Measurements from ENCODE around the gene RNF41. TPM values are rescaled to one million over a fixed set of nuclear protein-coding genes. Genes with fewer than 3 reads are reported as not detected.
"Not testable (repeated sequence)": the region's sequence is repeated elsewhere in the genome, so short reads cannot be mapped to it uniquely, and the experiment has no call there.

Gene RNF41
- total and polyA plus RNA-seq, 4 donors = 32.9 to 61.4 (median 45.1) TPM

DNA sequence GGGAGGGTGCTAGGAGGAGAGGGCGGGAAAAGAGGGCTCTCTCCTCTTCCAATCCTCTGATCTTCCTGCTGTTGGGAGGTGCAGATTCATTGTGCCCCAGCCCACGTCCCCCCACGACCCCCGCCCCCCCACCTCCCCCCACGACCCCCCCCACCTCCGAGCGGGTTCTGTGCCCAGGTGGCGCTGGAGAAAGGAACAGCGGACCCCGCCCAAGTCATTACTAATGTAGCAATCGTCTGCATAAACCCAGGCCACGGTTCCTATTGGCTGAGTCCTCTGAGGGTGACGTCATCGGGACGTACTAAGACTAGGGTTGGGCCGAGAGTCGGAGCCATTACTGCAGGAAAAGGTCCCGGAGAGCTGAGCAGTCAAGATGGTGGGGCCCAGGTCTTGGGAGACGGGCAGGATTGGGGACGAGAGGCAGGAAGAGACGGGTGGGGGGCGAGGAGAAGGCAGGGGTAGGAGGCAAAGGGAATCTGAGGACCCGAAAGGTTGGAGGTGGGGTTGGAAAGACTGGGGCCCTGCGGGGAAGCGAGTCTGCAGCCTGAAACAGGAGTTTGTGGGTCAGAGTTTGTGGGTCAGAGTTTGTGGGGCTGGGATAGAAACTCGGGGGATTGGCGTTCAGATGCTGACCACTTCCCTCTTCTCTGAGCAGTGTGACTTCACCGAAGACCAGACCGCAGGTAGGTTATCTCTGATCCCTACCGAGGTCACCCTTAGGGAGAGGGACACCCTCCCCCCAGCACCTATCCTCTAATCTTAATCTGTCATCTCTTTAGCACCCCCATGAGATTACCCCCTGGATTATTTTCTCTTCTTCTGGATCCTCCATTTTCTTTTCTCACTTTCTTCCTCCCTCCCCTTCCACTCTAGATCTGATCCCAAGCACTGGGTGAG is 63.4 kb downstream of the RNF41 start, which contains the start of gene MYL6:
Gene MYL6, plus strand, starts transcription at position 331 of the 897 bp plus-strand sequence. Its CDS starts 43 bp downstream, at position 374.
- H3K27ac ChIP-seq (ENCODE audit: low read depth in 1 of 2, low read length in 2 of 2) = peak within 1 kb of the TSS; percentile 62 to 82
- WGBS, 2 donors = 0% methylated on average over 28 to 30 of the region's 30 CpGs
- DNase-seq (peak; percentile 95 to 97), ATAC-seq (ENCODE audit: low FRiP score) (peak; percentile 95)
- intact Hi-C loops (cut with DNase I) = loop anchor here in 1 of 2 donors (5.0 kb wide), 1 partner anchor 41 kb away; the partner anchor contains the start of genes RPL41 and ZC3H10
- peak within 1 kb of the TSS; percentile 78 to 96 for H3K4me3 ChIP-seq (ENCODE audit: low read length in 2 of 2)
- H3K36me3 ChIP-seq (ENCODE audit: control insufficient read depth in 1 of 2, insufficient read depth in 2 of 2, low read length in 1 of 2) = peaks cover 0 to 17% of the 10 kb centered on the region in 2 donors
- H3K9me3 ChIP-seq (ENCODE audit: control insufficient read depth, low read length) = no peaks in the 10 kb centered on the region
- no peaks in the 10 kb centered on the region for H3K4me1 ChIP-seq (ENCODE audit: control insufficient read depth in 1 of 2, insufficient read depth in 2 of 2, low read length in 2 of 2)
- H3K27me3 ChIP-seq (ENCODE audit: control insufficient read depth in 1 of 2, insufficient read depth in 2 of 2, low read length in 1 of 2) = no peaks in the 10 kb centered on the region

DNA sequence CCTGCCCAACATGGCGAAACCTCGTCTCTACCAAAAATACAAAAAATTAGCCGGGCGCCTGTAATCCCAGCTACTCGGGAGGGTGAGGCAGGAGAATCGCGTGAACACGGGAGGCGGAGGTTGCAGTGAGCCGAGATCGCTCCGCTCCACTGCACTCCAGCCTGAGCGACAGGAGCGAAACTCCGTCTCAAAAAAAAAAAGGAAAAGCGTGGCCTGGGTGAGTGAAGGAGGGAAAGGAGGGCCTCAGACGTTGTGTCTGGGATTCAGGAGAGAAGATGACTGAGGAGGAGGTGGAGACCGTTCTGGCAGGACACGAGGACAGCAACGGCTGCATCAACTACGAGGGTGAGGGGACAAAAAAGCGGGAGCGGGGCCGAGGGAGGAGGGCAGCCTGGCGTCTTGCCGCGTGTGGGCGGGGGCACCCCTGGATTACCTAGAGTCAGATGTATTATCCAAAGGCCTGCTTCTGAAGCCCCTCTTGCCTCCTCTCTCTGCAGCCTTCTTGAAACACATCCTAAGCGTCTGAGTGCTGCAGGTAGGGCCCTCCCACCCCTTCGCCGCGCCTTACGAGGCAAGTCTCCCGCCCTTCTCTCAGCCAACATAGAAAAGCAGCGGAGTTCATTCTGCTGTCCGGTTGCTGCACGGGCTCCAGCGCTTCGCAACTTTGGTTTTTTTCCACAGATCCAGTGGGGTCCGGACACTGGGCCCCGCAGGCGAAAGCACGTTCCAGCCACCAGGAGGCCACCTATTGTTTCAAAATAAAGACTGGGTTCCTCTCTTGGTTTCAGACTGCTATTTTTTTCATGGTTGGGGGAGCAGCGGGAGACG is 64.3 kb downstream of the RNF41 start:
- Histone ChIP-seq H3K27ac (ENCODE audit: low read depth in 1 of 2, low read length in 2 of 2) (peak overlapping the region in 1 of 2 donors; percentile 58), H3K36me3 (ENCODE audit: control insufficient read depth in 1 of 2, insufficient read depth in 2 of 2, low read length in 1 of 2) (peaks cover 0 to 17% of the 10 kb centered on the region in 2 donors), H3K4me3 (ENCODE audit: low read length in 2 of 2) (peak overlapping the region; percentile 44 to 78), H3K9me3 (ENCODE audit: control insufficient read depth, low read length) (no peaks in the 10 kb centered on the region), H3K27me3 (ENCODE audit: control insufficient read depth in 1 of 2, insufficient read depth in 2 of 2, low read length in 1 of 2) (no peaks in the 10 kb centered on the region), H3K4me1 (ENCODE audit: control insufficient read depth in 1 of 2, insufficient read depth in 2 of 2, low read length in 2 of 2) (no peaks in the 10 kb centered on the region)
- ATAC-seq (ENCODE audit: low FRiP score) (peak; percentile 79), DNase-seq (peak; percentile 83 to 90)
- intact Hi-C loops (cut with DNase I) = loop anchor here in 1 of 2 donors (5.0 kb wide), 1 partner anchor 40 kb away; the partner anchor contains the start of genes RPL41 and ZC3H10
- 3 to 4% methylated on average over 42 to 45 of the region's 45 CpGs for WGBS, 2 donors

DNA sequence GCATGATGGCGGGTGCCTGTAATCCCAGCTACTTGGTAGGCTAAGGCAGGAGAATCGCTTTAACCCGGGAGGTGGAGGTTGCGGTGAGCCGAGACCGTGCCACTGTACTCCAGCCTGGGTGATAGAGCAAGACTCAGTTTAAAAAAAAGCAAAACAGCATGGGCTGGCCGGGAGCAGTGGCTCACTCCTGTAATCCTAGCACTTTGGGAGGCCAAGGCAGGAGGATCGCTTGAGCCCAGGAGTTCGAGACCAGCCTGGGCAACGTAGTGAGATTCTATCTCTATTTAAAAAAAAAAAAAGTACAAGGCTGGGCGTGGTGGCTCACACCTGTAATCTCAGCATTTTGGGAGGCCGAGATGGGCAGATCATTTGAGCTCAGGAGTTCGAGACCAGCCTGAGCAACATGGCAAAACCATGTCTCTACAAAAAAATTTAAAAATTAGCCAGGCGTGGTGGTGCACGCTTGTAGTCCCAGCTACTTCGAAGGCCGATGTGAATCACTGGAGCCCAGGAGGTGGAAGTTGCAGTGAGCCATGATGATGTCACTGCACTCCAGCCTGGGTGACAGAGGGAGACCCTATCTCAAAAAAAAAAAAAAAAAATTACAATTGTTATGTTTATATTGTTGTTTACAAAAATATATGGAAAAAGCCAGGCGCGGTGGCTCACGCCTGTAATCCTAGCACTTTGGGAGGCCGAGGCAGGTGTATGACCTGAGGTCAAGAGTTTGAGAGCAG is 65.1 kb downstream of the RNF41 start:
- H3K27me3 ChIP-seq (ENCODE audit: control insufficient read depth in 1 of 2, insufficient read depth in 2 of 2, low read length in 1 of 2); H3K4me1 ChIP-seq (ENCODE audit: control insufficient read depth in 1 of 2, insufficient read depth in 2 of 2, low read length in 2 of 2); ATAC-seq (ENCODE audit: low FRiP score); H3K4me3 ChIP-seq (ENCODE audit: low read length in 2 of 2); H3K9me3 ChIP-seq (ENCODE audit: control insufficient read depth, low read length): not testable (repeated sequence)
- intact Hi-C loops (cut with DNase I) = loop anchor here in 1 of 2 donors (5.0 kb wide), 1 partner anchor 39 kb away; the partner anchor contains the start of genes RPL41 and ZC3H10
- peak in 1 of 2 donors; percentile 36 for DNase-seq
- 94 to 96% methylated on average over 21 of the region's 21 CpGs for WGBS, 2 donors
- peak overlapping the region in 1 of 2 donors; percentile 58 for H3K27ac ChIP-seq (ENCODE audit: low read depth in 1 of 2, low read length in 2 of 2)
- H3K36me3 ChIP-seq (ENCODE audit: control insufficient read depth in 1 of 2, insufficient read depth in 2 of 2, low read length in 1 of 2) = peaks cover 0 to 13% of the 10 kb centered on the region in 2 donors

DNA sequence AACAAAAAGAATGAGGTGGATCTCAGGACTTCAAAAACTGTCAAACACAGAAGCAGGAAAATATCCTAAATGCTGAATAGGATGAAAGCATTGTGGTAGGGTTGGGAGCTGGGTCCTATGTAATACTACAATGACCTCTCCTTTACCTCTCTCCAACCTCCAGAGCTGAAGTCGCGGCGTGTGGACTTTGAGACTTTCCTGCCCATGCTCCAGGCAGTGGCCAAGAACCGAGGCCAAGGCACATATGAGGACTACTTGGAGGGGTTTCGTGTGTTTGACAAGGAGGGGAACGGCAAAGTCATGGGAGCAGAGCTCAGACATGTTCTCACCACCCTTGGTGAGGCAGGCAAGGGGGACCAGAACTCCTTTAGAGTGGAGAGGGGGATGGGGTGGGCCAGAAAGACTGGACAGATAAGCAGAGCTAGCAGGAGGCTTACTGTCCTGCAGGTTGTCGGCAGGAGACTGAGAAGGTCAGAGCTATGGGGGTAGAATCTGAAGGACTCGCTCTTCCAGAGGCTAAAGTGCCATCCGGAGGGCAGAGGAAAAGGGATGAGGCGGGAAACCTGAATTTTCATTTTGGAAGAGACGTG is 66.4 kb downstream of the RNF41 start:
- Histone ChIP-seq H3K9me3 (ENCODE audit: control insufficient read depth, low read length) (no peaks in the 10 kb centered on the region), H3K27ac (ENCODE audit: low read depth in 1 of 2, low read length in 2 of 2) (no peak overlapping the region), H3K4me1 (ENCODE audit: control insufficient read depth in 1 of 2, insufficient read depth in 2 of 2, low read length in 2 of 2) (no peaks in the 10 kb centered on the region), H3K36me3 (ENCODE audit: control insufficient read depth in 1 of 2, insufficient read depth in 2 of 2, low read length in 1 of 2) (peaks cover 0 to 8% of the 10 kb centered on the region in 2 donors), H3K4me3 (ENCODE audit: low read length in 2 of 2) (no peak overlapping the region), H3K27me3 (ENCODE audit: control insufficient read depth in 1 of 2, insufficient read depth in 2 of 2, low read length in 1 of 2) (no peaks in the 10 kb centered on the region)
- intact Hi-C loops (cut with DNase I) = loop anchor here in 1 of 2 donors (5.0 kb wide), 1 partner anchor 38 kb away; the partner anchor contains the start of genes RPL41 and ZC3H10
- no peak for DNase-seq
- 89% methylated on average over 11 of the region's 11 CpGs for WGBS, 2 donors
- ATAC-seq (ENCODE audit: low FRiP score) = no peak

DNA sequence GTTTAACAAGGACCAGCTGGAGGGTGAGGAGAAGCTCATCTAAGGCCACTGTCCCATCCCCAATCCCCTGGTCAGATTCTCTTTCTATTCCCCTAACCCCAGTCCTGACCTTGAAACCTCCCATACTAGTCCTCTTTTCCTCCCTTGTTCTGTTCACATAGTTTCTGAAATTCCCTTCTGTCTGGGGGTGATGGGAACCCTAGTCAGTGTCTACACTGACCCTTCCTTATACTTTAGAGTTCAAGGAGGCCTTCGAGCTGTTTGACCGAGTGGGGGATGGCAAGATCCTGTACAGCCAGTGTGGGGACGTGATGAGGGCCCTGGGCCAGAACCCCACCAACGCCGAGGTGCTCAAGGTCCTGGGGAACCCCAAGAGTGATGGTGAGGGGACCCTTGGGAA is 66.9 kb downstream of the RNF41 start:
- Histone ChIP-seq H3K36me3 (ENCODE audit: control insufficient read depth in 1 of 2, insufficient read depth in 2 of 2, low read length in 1 of 2) (peaks cover 0 to 4% of the 10 kb centered on the region in 2 donors), H3K4me1 (ENCODE audit: control insufficient read depth in 1 of 2, insufficient read depth in 2 of 2, low read length in 2 of 2) (no peaks in the 10 kb centered on the region), H3K27me3 (ENCODE audit: control insufficient read depth in 1 of 2, insufficient read depth in 2 of 2, low read length in 1 of 2) (no peaks in the 10 kb centered on the region), H3K4me3 (ENCODE audit: low read length in 2 of 2) (no peak overlapping the region), H3K27ac (ENCODE audit: low read depth in 1 of 2, low read length in 2 of 2) (no peak overlapping the region), H3K9me3 (ENCODE audit: control insufficient read depth, low read length) (no peaks in the 10 kb centered on the region)
- DNase-seq (no peak), ATAC-seq (ENCODE audit: low FRiP score) (no peak)
- intact Hi-C loops (cut with DNase I) = loop anchor here in 1 of 2 donors (5.0 kb wide), 1 partner anchor 38 kb away; the partner anchor contains the start of genes RPL41 and ZC3H10
- WGBS, 2 donors = 87 to 88% methylated on average over 5 of the region's 5 CpGs

DNA sequence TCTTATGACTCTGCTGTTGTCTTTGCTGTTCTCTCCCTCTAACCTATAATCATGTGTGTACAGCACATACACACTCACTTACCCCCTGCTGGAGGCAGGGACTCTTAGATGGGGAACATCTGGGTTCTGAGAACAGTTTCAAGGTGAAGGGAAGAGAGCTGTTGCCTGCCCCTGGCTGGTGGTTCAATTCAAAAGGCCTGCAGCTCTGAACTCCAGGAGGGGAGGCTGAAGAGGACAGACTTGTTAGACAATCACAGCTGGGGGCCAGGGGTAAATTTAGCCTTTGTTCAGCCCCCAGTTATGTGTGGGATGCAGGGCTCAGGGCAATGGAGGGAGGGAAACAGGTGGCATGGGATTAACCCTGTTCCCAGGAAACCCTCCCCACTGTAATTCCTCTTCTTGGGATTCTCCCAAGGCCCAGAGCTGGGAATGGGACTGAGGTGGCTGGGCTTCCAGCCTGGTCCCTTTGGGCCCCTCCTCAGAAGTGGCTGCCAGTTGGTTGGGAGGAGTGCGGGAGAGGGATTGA is 67.4 kb downstream of the RNF41 start:
- no peak overlapping the region for H3K4me3 ChIP-seq (ENCODE audit: low read length in 2 of 2)
- no peaks in the 10 kb centered on the region for H3K4me1 ChIP-seq (ENCODE audit: control insufficient read depth in 1 of 2, insufficient read depth in 2 of 2, low read length in 2 of 2)
- H3K36me3 ChIP-seq (ENCODE audit: control insufficient read depth in 1 of 2, insufficient read depth in 2 of 2, low read length in 1 of 2) = no peaks in the 10 kb centered on the region
- H3K27ac ChIP-seq (ENCODE audit: low read depth in 1 of 2, low read length in 2 of 2) = no peak overlapping the region
- H3K9me3 ChIP-seq (ENCODE audit: control insufficient read depth, low read length) = no peaks in the 10 kb centered on the region
- 94% methylated on average over 1 of the region's 1 CpG for WGBS, 2 donors
- no peaks in the 10 kb centered on the region for H3K27me3 ChIP-seq (ENCODE audit: control insufficient read depth in 1 of 2, insufficient read depth in 2 of 2, low read length in 1 of 2)
- intact Hi-C loops (cut with DNase I) = no loop called here
- no peak for ATAC-seq (ENCODE audit: low FRiP score)
- no peak for DNase-seq

DNA sequence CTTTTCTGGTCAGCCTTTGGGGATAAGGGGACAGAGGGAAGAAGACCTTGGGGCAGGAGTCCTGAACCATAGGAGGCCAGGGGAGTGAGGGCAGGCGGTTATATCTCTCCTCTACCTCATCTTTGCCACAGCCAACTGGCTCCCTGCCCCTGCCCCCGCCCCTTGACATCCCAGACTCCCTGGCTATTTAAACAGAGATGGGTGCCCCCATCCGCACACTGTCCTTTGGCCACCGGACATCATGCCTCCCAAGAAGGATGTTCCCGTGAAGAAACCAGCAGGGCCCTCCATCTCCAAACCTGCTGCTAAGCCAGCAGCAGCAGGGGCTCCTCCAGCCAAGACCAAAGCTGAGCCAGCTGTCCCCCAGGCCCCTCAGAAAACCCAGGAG is 68.0 kb downstream of the RNF41 start:
- no peaks in the 10 kb centered on the region for H3K9me3 ChIP-seq (ENCODE audit: control insufficient read depth, low read length)
- H3K4me3 ChIP-seq (ENCODE audit: low read length in 2 of 2) = no peak overlapping the region
- H3K27me3 ChIP-seq (ENCODE audit: control insufficient read depth in 1 of 2, insufficient read depth in 2 of 2, low read length in 1 of 2) = no peaks in the 10 kb centered on the region
- no peak for DNase-seq
- ATAC-seq (ENCODE audit: low FRiP score) = no peak
- intact Hi-C loops (cut with DNase I) = no loop called here
- 61 to 80% methylated on average over 5 of the region's 5 CpGs for WGBS, 2 donors
- H3K27ac ChIP-seq (ENCODE audit: low read depth in 1 of 2, low read length in 2 of 2) = no peak overlapping the region
- H3K4me1 ChIP-seq (ENCODE audit: control insufficient read depth in 1 of 2, insufficient read depth in 2 of 2, low read length in 2 of 2) = no peaks in the 10 kb centered on the region
- no peaks in the 10 kb centered on the region for H3K36me3 ChIP-seq (ENCODE audit: control insufficient read depth in 1 of 2, insufficient read depth in 2 of 2, low read length in 1 of 2)
